ENCODE results near the gene SLC6A3.

Gene SLC6A3

DNA sequence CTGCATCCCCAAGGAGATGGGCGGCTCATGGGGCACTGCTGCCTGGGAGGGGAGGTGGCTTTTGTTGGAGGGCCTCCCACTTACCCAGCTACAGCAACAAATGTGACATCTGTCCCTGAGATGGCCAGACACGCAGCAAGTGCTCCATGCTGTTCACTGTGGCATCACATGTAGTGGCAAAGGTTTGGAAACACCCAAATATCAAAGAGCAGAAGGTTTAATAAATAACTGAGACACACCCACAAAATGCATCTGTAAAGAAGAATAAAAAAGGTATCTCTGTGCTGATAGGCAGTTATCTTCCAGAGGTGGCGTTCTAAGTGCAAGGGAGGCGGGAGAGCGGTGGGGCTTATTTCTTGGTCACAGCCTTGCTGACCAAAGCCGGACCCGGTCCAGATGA is 77.0 kb downstream of the SLC6A3 start:
- no peaks in the 10 kb centered on the region for H3K4me1 ChIP-seq (ENCODE audit: insufficient read depth, insufficient read length)
- TF ChIP-seq ZNF274 (IDR thresholded peaks at IDR 0.05; ENCODE audit: low read depth, low read length): no peak
- no peak for TF ChIP-seq SUZ12 (IDR thresholded peaks at IDR 0.05; ENCODE audit: extremely low read depth, insufficient read depth, insufficient read length)
- no peak for TF ChIP-seq YY1 (IDR thresholded peaks at IDR 0.05; ENCODE audit: insufficient read depth, insufficient read length)

GRCh38 chr5:1367149-1367548 is 78.1 kb downstream of the SLC6A3 start:
- no peak for TF ChIP-seq SUZ12 (IDR thresholded peaks at IDR 0.05; ENCODE audit: extremely low read depth, insufficient read depth, insufficient read length)
- Histone ChIP-seq H3K4me1 (ENCODE audit: insufficient read depth, insufficient read length) (no peaks in the 10 kb centered on the region), H3K4me3 (ENCODE audit: insufficient read length, low read depth) (no peak overlapping the region), H3K9ac (ENCODE audit: insufficient read length, low read depth) (no peak overlapping the region), H3K27me3 (ENCODE audit: insufficient read depth, insufficient read length) (no peaks in the 10 kb centered on the region), H3K36me3 (ENCODE audit: insufficient read depth, insufficient read length, low read length) (no peaks in the 10 kb centered on the region), H3K9me3 (ENCODE audit: insufficient read depth, low read length) (no peaks in the 10 kb centered on the region)
- no peak for DNase-seq (ENCODE audit: low read depth, low spot score)

More for the DNA sequence above, 77.0 kb downstream of the SLC6A3 start:
- H3K27me3 ChIP-seq (ENCODE audit: insufficient read depth, insufficient read length): no peaks in the 10 kb centered on the region
- H3K4me3 ChIP-seq (ENCODE audit: insufficient read length, low read depth): no peak overlapping the region
- no peaks in the 10 kb centered on the region for H3K9me3 ChIP-seq (ENCODE audit: insufficient read depth, low read length)
- no peak overlapping the region for H3K9ac ChIP-seq (ENCODE audit: insufficient read length, low read depth)
- no peak for DNase-seq (ENCODE audit: low read depth, low spot score)
- H3K36me3 ChIP-seq (ENCODE audit: insufficient read depth, insufficient read length, low read length): no peaks in the 10 kb centered on the region

DNA sequence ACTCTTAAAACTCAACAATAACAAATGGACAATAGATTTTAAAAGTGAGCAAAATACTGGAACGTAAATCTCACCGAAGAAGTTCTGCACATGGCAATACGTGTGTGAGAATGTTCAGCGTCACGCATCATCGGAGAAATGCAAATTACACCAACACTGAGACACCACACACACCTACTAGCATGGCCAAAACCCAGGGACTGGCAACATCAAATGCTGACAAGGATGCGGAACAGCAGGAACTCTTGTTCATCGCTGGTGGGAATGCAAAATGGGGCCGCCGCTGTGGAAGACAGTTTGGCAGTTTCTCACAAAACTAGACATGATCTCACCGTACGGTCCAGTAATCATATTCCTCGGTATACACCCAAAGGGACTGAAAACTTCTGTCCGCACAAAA is 78.7 kb downstream of the SLC6A3 start:
- H3K4me1 ChIP-seq (ENCODE audit: insufficient read depth, insufficient read length): no peaks in the 10 kb centered on the region
- no peak overlapping the region for H3K4me3 ChIP-seq (ENCODE audit: insufficient read length, low read depth)
- H3K27me3 ChIP-seq (ENCODE audit: insufficient read depth, insufficient read length): no peaks in the 10 kb centered on the region
- H3K9ac ChIP-seq (ENCODE audit: insufficient read length, low read depth): no peak overlapping the region
- TF ChIP-seq YY1 (IDR thresholded peaks at IDR 0.05; ENCODE audit: insufficient read depth, insufficient read length): no peak
- TF ChIP-seq ZNF274 (IDR thresholded peaks at IDR 0.05; ENCODE audit: low read depth, low read length): no peak
- TF ChIP-seq SUZ12 (IDR thresholded peaks at IDR 0.05; ENCODE audit: extremely low read depth, insufficient read depth, insufficient read length): no peak
- no peaks in the 10 kb centered on the region for H3K9me3 ChIP-seq (ENCODE audit: insufficient read depth, low read length)
- H3K36me3 ChIP-seq (ENCODE audit: insufficient read depth, insufficient read length, low read length): no peaks in the 10 kb centered on the region
- DNase-seq (ENCODE audit: low read depth, low spot score): no peak

GRCh38 chr5:1364211-1364610 is 81.0 kb downstream of the SLC6A3 start:
- DNase-seq (ENCODE audit: low read depth, low spot score): no peak
- TF ChIP-seq YY1 (IDR thresholded peaks at IDR 0.05; ENCODE audit: insufficient read depth, insufficient read length) (no peak), SUZ12 (IDR thresholded peaks at IDR 0.05; ENCODE audit: extremely low read depth, insufficient read depth, insufficient read length) (no peak), ZNF274 (IDR thresholded peaks at IDR 0.05; ENCODE audit: low read depth, low read length) (no peak)
- H3K4me3 ChIP-seq (ENCODE audit: insufficient read length, low read depth): no peak overlapping the region
- no peaks in the 10 kb centered on the region for H3K36me3 ChIP-seq (ENCODE audit: insufficient read depth, insufficient read length, low read length)
- no peaks in the 10 kb centered on the region for H3K4me1 ChIP-seq (ENCODE audit: insufficient read depth, insufficient read length)
- H3K9ac ChIP-seq (ENCODE audit: insufficient read length, low read depth): no peak overlapping the region
- H3K9me3 ChIP-seq (ENCODE audit: insufficient read depth, low read length): no peaks in the 10 kb centered on the region
- no peaks in the 10 kb centered on the region for H3K27me3 ChIP-seq (ENCODE audit: insufficient read depth, insufficient read length)

DNA sequence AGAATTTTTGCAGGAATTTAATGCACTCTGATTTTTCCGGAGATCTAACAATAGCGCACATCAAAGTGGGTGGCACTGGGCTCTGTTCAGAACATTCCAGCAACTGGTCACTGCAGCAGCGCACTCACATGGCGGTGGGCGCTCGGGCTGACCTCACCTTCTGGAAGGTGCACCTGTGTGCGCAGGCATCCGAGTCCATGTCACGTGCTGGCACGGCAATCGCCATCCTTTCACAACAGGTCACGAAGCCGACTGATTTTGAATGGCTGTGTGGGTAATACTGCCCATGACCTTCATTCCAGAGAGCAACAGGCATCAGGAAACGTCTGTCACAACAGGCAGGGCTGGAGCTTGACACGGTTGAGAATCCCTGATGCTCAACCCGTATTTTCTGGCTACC is 81.7 kb downstream of the SLC6A3 start:
- DNase-seq (ENCODE audit: low read depth, low spot score): no peak
- Histone ChIP-seq H3K9ac (ENCODE audit: insufficient read length, low read depth) (no peak overlapping the region), H3K9me3 (ENCODE audit: insufficient read depth, low read length) (no peaks in the 10 kb centered on the region), H3K4me1 (ENCODE audit: insufficient read depth, insufficient read length) (no peaks in the 10 kb centered on the region), H3K4me3 (ENCODE audit: insufficient read length, low read depth) (no peak overlapping the region), H3K36me3 (ENCODE audit: insufficient read depth, insufficient read length, low read length) (no peaks in the 10 kb centered on the region), H3K27me3 (ENCODE audit: insufficient read depth, insufficient read length) (no peaks in the 10 kb centered on the region)
- TF ChIP-seq ZNF274 (IDR thresholded peaks at IDR 0.05; ENCODE audit: low read depth, low read length) (no peak), YY1 (IDR thresholded peaks at IDR 0.05; ENCODE audit: insufficient read depth, insufficient read length) (no peak), SUZ12 (IDR thresholded peaks at IDR 0.05; ENCODE audit: extremely low read depth, insufficient read depth, insufficient read length) (no peak)

- DNase-seq (ENCODE audit: low read depth, low spot score): no peak
- TF ChIP-seq YY1 (IDR thresholded peaks at IDR 0.05; ENCODE audit: insufficient read depth, insufficient read length) (no peak), ZNF274 (IDR thresholded peaks at IDR 0.05; ENCODE audit: low read depth, low read length) (no peak), SUZ12 (IDR thresholded peaks at IDR 0.05; ENCODE audit: extremely low read depth, insufficient read depth, insufficient read length) (no peak)
- Histone ChIP-seq H3K9ac (ENCODE audit: insufficient read length, low read depth) (no peak overlapping the region), H3K9me3 (ENCODE audit: insufficient read depth, low read length) (no peaks in the 10 kb centered on the region), H3K27me3 (ENCODE audit: insufficient read depth, insufficient read length) (no peaks in the 10 kb centered on the region), H3K4me1 (ENCODE audit: insufficient read depth, insufficient read length) (no peaks in the 10 kb centered on the region), H3K4me3 (ENCODE audit: insufficient read length, low read depth) (no peak overlapping the region), H3K36me3 (ENCODE audit: insufficient read depth, insufficient read length, low read length) (no peaks in the 10 kb centered on the region)
Observed at GRCh38 chr5:1363160-1363559, 82.1 kb downstream of the SLC6A3 start.

DNA sequence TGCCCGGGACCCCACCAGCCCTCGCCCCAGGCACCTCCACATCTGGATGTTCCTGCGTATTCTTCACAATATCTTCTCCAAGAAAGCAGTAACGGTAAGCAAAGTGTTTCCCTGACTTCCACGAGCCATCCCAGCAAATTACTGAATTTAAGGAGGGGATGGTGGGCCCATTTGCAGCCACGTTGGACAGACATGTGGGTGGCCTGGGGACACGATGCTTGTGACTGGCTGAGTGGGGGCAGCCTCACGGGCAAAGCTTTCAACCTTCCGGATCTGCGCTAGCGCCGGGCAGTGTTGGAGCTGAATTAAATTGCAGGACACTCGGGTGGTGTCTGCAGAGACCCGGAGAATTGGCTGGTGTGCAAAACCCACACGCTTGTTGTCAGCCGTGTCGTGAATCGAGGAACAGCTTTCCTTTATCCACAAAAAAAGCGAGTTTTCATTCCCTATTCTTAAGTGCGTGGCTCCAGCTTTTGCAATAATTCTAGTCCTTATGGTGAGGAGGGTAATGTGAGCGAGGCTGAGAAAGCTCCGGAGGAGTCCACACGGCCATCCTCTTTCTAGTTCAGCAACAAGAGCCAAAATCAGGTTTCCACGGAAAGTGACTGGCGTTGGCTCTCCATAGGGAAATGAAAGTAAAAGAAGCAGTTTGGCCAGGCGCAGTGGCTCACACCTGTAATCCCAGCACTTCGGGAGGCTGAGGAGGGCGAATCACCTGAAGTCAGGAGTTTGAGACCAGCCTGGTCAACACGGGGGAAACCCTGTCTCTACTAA is 82.8 kb downstream of the SLC6A3 start:
- H3K27me3 ChIP-seq (ENCODE audit: insufficient read depth, insufficient read length): no peaks in the 10 kb centered on the region
- H3K4me3 ChIP-seq (ENCODE audit: insufficient read length, low read depth): no peak overlapping the region
- H3K9me3 ChIP-seq (ENCODE audit: insufficient read depth, low read length): no peaks in the 10 kb centered on the region
- H3K4me1 ChIP-seq (ENCODE audit: insufficient read depth, insufficient read length): no peaks in the 10 kb centered on the region
- H3K9ac ChIP-seq (ENCODE audit: insufficient read length, low read depth): no peak overlapping the region
- DNase-seq (ENCODE audit: low read depth, low spot score): no peak
- H3K36me3 ChIP-seq (ENCODE audit: insufficient read depth, insufficient read length, low read length): no peaks in the 10 kb centered on the region
- TF ChIP-seq ZNF274 (IDR thresholded peaks at IDR 0.05; ENCODE audit: low read depth, low read length) (no peak), SUZ12 (IDR thresholded peaks at IDR 0.05; ENCODE audit: extremely low read depth, insufficient read depth, insufficient read length) (no peak), YY1 (IDR thresholded peaks at IDR 0.05; ENCODE audit: insufficient read depth, insufficient read length) (no peak)
